Astrocyte of the hippocampus (primary cell): ENCODE measurements around the gene FAM227B.
"Not testable (repeated sequence)": the region's sequence is repeated elsewhere in the genome, so short reads cannot be mapped to it uniquely, and the experiment has no call there.

Experiments used
- DNase-seq: peaks from one replicate; pipeline ENCODE4 v3.0.0; 2011; ENCODE audit warnings: low read depth, low spot score

FAM227B gene

GRCh38 chr15:49379996-49380395 lies 240.6 kb downstream of the FAM227B start:
- DNase-seq, result no peak

- DNase-seq, result peak; percentile 3
These were observed 248.3 kb downstream of the FAM227B start for GRCh38 chr15:49372366-49372765.

GRCh38 chr15:49370782-49371181 lies 249.8 kb downstream of the FAM227B start:
- DNase-seq, result no peak

GRCh38 chr15:49366496-49366895 lies 254.1 kb downstream of the FAM227B start:
- no peak for DNase-seq

- no peak for DNase-seq
These were observed 259.2 kb downstream of the FAM227B start for GRCh38 chr15:49361370-49361769.

- not testable (repeated sequence) for DNase-seq
These were observed 266.2 kb downstream of the FAM227B start for GRCh38 chr15:49354439-49354838.

- DNase-seq, result no peak
These were observed 277.1 kb downstream of the FAM227B start for GRCh38 chr15:49343546-49343945.

GRCh38 chr15:49339656-49340055 lies 281.0 kb downstream of the FAM227B start:
- no peak for DNase-seq

- no peak for DNase-seq
These were observed 288.7 kb downstream of the FAM227B start for GRCh38 chr15:49331951-49332350.

- DNase-seq, result no peak
These were observed 289.2 kb downstream of the FAM227B start for GRCh38 chr15:49331442-49331841.

GRCh38 chr15:49330166-49330565 lies 290.5 kb downstream of the FAM227B start:
- no peak for DNase-seq

GRCh38 chr15:49328941-49329340 lies 291.7 kb downstream of the FAM227B start:
- peak; percentile 5 for DNase-seq

GRCh38 chr15:49327927-49328326 lies 292.7 kb downstream of the FAM227B start:
- DNase-seq, result no peak

- peak; percentile 31 for DNase-seq
These were observed 297.4 kb downstream of the FAM227B start for GRCh38 chr15:49323207-49323606.

GRCh38 chr15:49320351-49320750 lies 300.3 kb downstream of the FAM227B start:
- DNase-seq, result no peak

- no peak for DNase-seq
These were observed 305.2 kb downstream of the FAM227B start for GRCh38 chr15:49315391-49315823.

GRCh38 chr15:49314716-49315115 lies 305.9 kb downstream of the FAM227B start:
- no peak for DNase-seq

GRCh38 chr15:49313650-49314049 lies 307.0 kb downstream of the FAM227B start:
- peak; percentile 49 for DNase-seq

- DNase-seq, result no peak
These were observed 310.7 kb downstream of the FAM227B start for GRCh38 chr15:49309889-49310288.

GRCh38 chr15:49308686-49309085 lies 311.9 kb downstream of the FAM227B start:
- DNase-seq, result no peak

GRCh38 chr15:49306551-49306950 lies 314.1 kb downstream of the FAM227B start:
- DNase-seq, result no peak

- DNase-seq, result no peak
These were observed 317.6 kb downstream of the FAM227B start for GRCh38 chr15:49303003-49303402.

GRCh38 chr15:49301562-49301961 lies 319.1 kb downstream of the FAM227B start:
- DNase-seq, result peak; percentile 21

- no peak for DNase-seq
These were observed 319.8 kb downstream of the FAM227B start for GRCh38 chr15:49300856-49301255.
